Gastroesophageal sphincter (tissue), 4 donors: Measurements from ENCODE around the gene ZFP2. TPM values are rescaled to one million over a fixed set of nuclear protein-coding genes. Genes with fewer than 3 reads are reported as not detected.
"Not testable (repeated sequence)": the region's sequence is repeated elsewhere in the genome, so short reads cannot be mapped to it uniquely, and the experiment has no call there.

ENCODE experiments used
- ATAC-seq: fragments of 150-250 bp; one replicate; pipeline ENCODE4 v1.9.1; 2016; ENCODE audit warnings: mild to moderate bottlenecking, moderate library complexity
- H3K27ac ChIP-seq, 4 donors: fragments of 200-600 bp; sonication (generic) in 3 of 4; 1 replicate in 3 of 4; 2 replicates in 1 of 4; pipeline ENCODE4 v1.5.1; 2016 to 2019
- H3K27me3 ChIP-seq: fragments of 200-600 bp; sonication (generic); one replicate; pipeline ENCODE4 v1.5.1; 2019
- H3K36me3 ChIP-seq, 2 donors: fragments of 200-600 bp; sonication (generic); one replicate each; pipeline ENCODE4 v1.5.1; 2019; ENCODE audit warnings: control low read depth in 1 of 2
- H3K4me1 ChIP-seq, 3 donors: fragments of 200-600 bp; sonication (generic); 1 replicate in 2 of 3; 2 replicates in 1 of 3; pipeline ENCODE4 v1.5.1; 2016 to 2019; ENCODE audit warnings: control low read depth in 2 of 3
- H3K4me3 ChIP-seq, 2 donors: fragments of 200-600 bp; sonication (generic); one replicate each; pipeline ENCODE4 v1.5.1; 2019; ENCODE audit warnings: mild to moderate bottlenecking in 1 of 2, moderate library complexity in 1 of 2
- H3K9me3 ChIP-seq, 3 donors: fragments of 200-600 bp; sonication (generic); one replicate each; pipeline ENCODE4 v1.5.1; 2017 to 2019; ENCODE audit warnings: control low read depth in 2 of 3
- CTCF ChIP-seq, 4 experiments: fragments of 200-600 bp in 2 of 4; fragments of 450-650 bp in 2 of 4; sonication (generic) in 1 of 4; IDR thresholded peaks; one replicate each; pipeline ENCODE4 v1.5.1; 2017 to 2019; ENCODE audit warnings: antibody characterized with exemption in 4 of 4, mild to moderate bottlenecking in 2 of 4, moderate library complexity in 2 of 4
- EP300 ChIP-seq: sonication (generic); formaldehyde crosslinking; IDR thresholded peaks from one replicate; pipeline ENCODE4 v1.6.1; 2017; ENCODE audit warnings: antibody characterized with exemption, mild to moderate bottlenecking
- POLR2A ChIP-seq, 2 donors: fragments of 450-650 bp; IDR thresholded peaks; one replicate each; pipeline ENCODE4 v1.6.1; 2017; ENCODE audit warnings: antibody characterized with exemption in 2 of 2, mild to moderate bottlenecking in 2 of 2, moderate library complexity in 1 of 2
- POLR2AphosphoS5 ChIP-seq: sonication (generic); formaldehyde crosslinking; IDR thresholded peaks from one replicate; pipeline ENCODE4 v1.6.1; 2017; ENCODE audit warnings: antibody characterized with exemption
- WGBS, 2 donors: methylation state at CpG; one replicate each; pipeline ENCODE4 v1.1.5; 2018; ENCODE audit warnings: low coverage in 1 of 2; 5-methylcytosine and 5-hydroxymethylcytosine counted together
- total RNA-seq, 4 donors: library from RNA; depleted of rRNA; stranded (reverse); fragments of >200 nt; gene quantifications; one replicate each; pipeline ENCODE4 v1.1.0, GENCODE V29; 2016

The ZFP2 gene
- total RNA-seq, 4 donors from 2014 or later = 1.9 to 12.8 (median 3.4) TPM

DNA sequence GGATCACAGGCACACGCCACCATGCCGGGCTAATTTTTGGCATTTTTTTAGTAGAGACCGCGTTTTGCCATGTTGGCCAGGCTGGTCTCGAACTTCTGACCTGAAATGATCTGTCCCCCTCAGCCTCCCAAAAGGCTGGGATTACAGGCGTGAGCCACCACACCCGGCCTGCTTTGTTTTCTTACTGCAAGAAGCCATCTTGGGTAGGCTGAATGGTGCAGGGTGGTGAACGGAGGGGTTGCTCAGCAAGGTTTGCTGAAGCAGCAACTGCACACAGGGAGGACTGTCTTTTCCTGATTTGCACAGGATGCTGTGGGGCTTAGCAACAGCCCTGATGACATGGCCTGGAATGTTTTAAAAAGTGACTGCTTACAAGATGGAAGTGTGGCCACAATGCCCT lies 25.3 kb upstream of the ZFP2 start:
- Histone ChIP-seq H3K27ac (no peak overlapping the region), H3K9me3 (peaks cover 0 to 34% (median 1%) of the 10 kb centered on the region in 3 donors), H3K4me1 (no peaks in the 10 kb centered on the region), H3K27me3 (no peaks in the 10 kb centered on the region), H3K36me3 (peaks cover 0 to 100% of the 10 kb centered on the region in 2 donors), H3K4me3 (no peak overlapping the region)
- no peak for TF ChIP-seq CTCF (IDR thresholded peaks at IDR 0.05)
- TF ChIP-seq POLR2AphosphoS5 = no peak
- TF ChIP-seq EP300 = no peak
- TF ChIP-seq POLR2A (IDR thresholded peaks at IDR 0.05) = no peak
- ATAC-seq = no peak
- 93 to 100% methylated on average over 3 to 4 of the region's 8 CpGs for WGBS, 2 donors

GRCh38 chr5:178872302-178872701 lies 23.4 kb upstream of the ZFP2 start:
- WGBS, 2 donors = 62 to 80% methylated on average over 1 of the region's 1 CpG
- Histone ChIP-seq H3K27ac (no peak overlapping the region), H3K9me3 (peaks cover 0 to 52% (median 1%) of the 10 kb centered on the region in 3 donors), H3K36me3 (peaks cover 0 to 100% of the 10 kb centered on the region in 2 donors), H3K4me1 (no peaks in the 10 kb centered on the region), H3K4me3 (no peak overlapping the region), H3K27me3 (no peaks in the 10 kb centered on the region)
- ATAC-seq = no peak
- TF ChIP-seq POLR2AphosphoS5 (no peak), EP300 (no peak)

GRCh38 chr5:178883115-178883694 lies 12.5 kb upstream of the ZFP2 start:
- not testable (repeated sequence) for ATAC-seq, H3K27me3 ChIP-seq, H3K4me3 ChIP-seq, H3K27ac ChIP-seq, H3K4me1 ChIP-seq
- 94 to 97% methylated on average over 2 to 3 of the region's 4 CpGs for WGBS, 2 donors
- Histone ChIP-seq H3K9me3 (peaks cover 0 to 96% (median 7%) of the 10 kb centered on the region in 3 donors), H3K36me3 (peaks cover 15 to 97% of the 10 kb centered on the region in 2 donors)

GRCh38 chr5:178883815-178884430 lies 11.8 kb upstream of the ZFP2 start:
- H3K36me3 ChIP-seq = peaks cover 15 to 96% of the 10 kb centered on the region in 2 donors
- TF ChIP-seq EP300 = no peak
- no peak for TF ChIP-seq CTCF (IDR thresholded peaks at IDR 0.05)
- no peak for TF ChIP-seq POLR2AphosphoS5
- TF ChIP-seq POLR2A (IDR thresholded peaks at IDR 0.05) = no peak
- H3K27ac ChIP-seq = no peak overlapping the region
- H3K9me3 ChIP-seq = peaks cover 0 to 91% (median 7%) of the 10 kb centered on the region in 3 donors
- no peak for ATAC-seq
- 96 to 98% methylated on average over 6 of the region's 6 CpGs for WGBS, 2 donors
- no peaks in the 10 kb centered on the region for H3K27me3 ChIP-seq
- no peak overlapping the region for H3K4me3 ChIP-seq
- no peaks in the 10 kb centered on the region for H3K4me1 ChIP-seq

DNA sequence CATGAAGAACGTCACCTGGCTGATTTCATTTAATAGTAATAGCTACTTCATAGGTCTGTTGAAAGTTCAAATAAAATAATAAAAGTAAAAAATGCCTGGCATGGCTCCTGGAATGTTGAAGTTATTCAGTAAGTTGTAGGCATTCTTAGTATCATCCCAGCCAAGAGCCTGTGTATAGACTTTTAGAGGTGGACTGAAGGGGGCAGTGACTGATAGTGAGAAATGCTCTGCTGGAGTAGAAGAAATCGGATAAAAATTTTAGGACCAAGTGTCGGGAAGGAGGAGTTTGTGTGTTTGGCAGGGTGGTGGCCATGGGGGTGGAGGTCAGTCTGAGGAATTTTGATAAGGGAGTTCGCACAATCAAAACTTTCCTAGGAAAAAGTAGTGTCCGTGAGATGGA lies 3.6 kb downstream of the ZFP2 start:
- H3K4me3 ChIP-seq = no peak overlapping the region
- H3K4me1 ChIP-seq = peaks cover 0 to 18% (median 0%) of the 10 kb centered on the region in 3 donors
- 69 to 74% methylated on average over 5 of the region's 5 CpGs for WGBS, 2 donors
- no peak for ATAC-seq
- H3K27me3 ChIP-seq = no peaks in the 10 kb centered on the region
- TF ChIP-seq POLR2A (IDR thresholded peaks at IDR 0.05) = no peak
- TF ChIP-seq EP300 = no peak
- no peak for TF ChIP-seq CTCF (IDR thresholded peaks at IDR 0.05)
- no peak for TF ChIP-seq POLR2AphosphoS5
- peaks cover 0 to 23% of the 10 kb centered on the region in 2 donors for H3K36me3 ChIP-seq
- H3K9me3 ChIP-seq = peaks cover 0 to 8% (median 0%) of the 10 kb centered on the region in 3 donors
- no peak overlapping the region for H3K27ac ChIP-seq

DNA sequence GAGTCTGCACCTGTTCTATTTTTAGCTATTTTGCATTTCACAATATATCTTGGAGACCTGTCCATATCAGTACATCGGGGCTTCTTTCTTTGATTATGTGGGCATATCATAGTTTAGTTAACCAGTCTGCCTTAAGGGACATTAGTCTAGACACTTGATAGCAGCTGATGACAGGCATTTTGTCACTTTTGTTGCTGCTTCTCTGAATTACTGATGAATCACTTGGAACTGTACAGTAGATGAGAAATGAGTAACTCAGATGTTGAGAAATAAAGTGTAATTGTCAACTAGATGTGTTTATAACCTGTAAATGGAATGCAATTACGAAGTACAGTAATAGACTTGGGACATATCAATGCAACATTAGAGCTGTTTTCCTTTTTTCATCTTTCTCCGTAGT lies 7.1 kb downstream of the ZFP2 start:
- TF ChIP-seq EP300 = no peak
- no peak for TF ChIP-seq POLR2AphosphoS5
- TF ChIP-seq POLR2A (IDR thresholded peaks at IDR 0.05) = no peak
- Histone ChIP-seq H3K4me3 (no peak overlapping the region), H3K4me1 (no peaks in the 10 kb centered on the region), H3K36me3 (peaks cover 0 to 39% of the 10 kb centered on the region in 2 donors), H3K27ac (no peak overlapping the region), H3K27me3 (no peaks in the 10 kb centered on the region), H3K9me3 (peaks cover 0 to 16% (median 0%) of the 10 kb centered on the region in 3 donors)
- WGBS, 2 donors = 78 to 93% methylated on average over 3 of the region's 3 CpGs
- no peak for ATAC-seq
